Keratinocyte (primary cell): Measurements from ENCODE around the gene PRKAR1A. TPM values are rescaled to one million over a fixed set of nuclear protein-coding genes. Genes with fewer than 3 reads are reported as not detected.

ENCODE experiments used
- DNase-seq: peaks from one replicate; pipeline ENCODE4 v3.0.0-alpha.2; 2011; ENCODE audit warnings: low read depth, missing footprints, low spot score
- FAIRE-seq: peaks from 2 replicates; lab custom pipeline; 2011; peaks lifted over from hg19 to GRCh38; lab: Jason Lieb, UNC
- H2AFZ ChIP-seq: 2 replicates; pipeline ENCODE4 v1.6.0; 2012; ENCODE audit warnings: low read length, control low read depth, inconsistent platforms; ENCODE audit not compliant: control insufficient read depth
- H3K27ac ChIP-seq: 2 replicates; pipeline ENCODE4 v1.5.1; 2011; ENCODE audit warnings: low read length; ENCODE audit not compliant: control insufficient read depth, insufficient read depth
- H3K27me3 ChIP-seq: 3 replicates; pipeline ENCODE4 v1.6.0; 2011; ENCODE audit warnings: low read length; ENCODE audit not compliant: control insufficient read depth, insufficient read depth; ENCODE audit errors: extremely low read depth
- H3K36me3 ChIP-seq, 2 experiments: 2 replicates in 1 of 2; 3 replicates in 1 of 2; pipeline ENCODE4 v1.5.1; 2011; ENCODE audit warnings: low read length in 2 of 2, mild to moderate bottlenecking in 1 of 2; ENCODE audit not compliant: control insufficient read depth in 2 of 2, insufficient read depth in 2 of 2; ENCODE audit errors: extremely low read depth in 1 of 2
- H3K4me1 ChIP-seq: 3 replicates; pipeline ENCODE4 v1.5.1; 2011; ENCODE audit warnings: low read length; ENCODE audit not compliant: control insufficient read depth, insufficient read depth; ENCODE audit errors: extremely low read depth
- H3K4me2 ChIP-seq: 3 replicates; pipeline ENCODE4 v1.6.0; 2011; ENCODE audit warnings: low read depth, low read length; ENCODE audit not compliant: control insufficient read depth, insufficient read depth; ENCODE audit errors: extremely low read depth
- H3K4me3 ChIP-seq, 3 experiments: fragments of 200-600 bp in 1 of 3; sonication (generic) in 1 of 3; 2 replicates in 2 of 3; 3 replicates in 1 of 3; pipeline ENCODE4 v1.5.1; 2011 to 2016; ENCODE audit warnings: low read length in 3 of 3, mild to moderate bottlenecking in 3 of 3, control low read depth in 2 of 3, inconsistent platforms in 1 of 3, low read depth in 1 of 3, mixed read lengths in 1 of 3, mixed run types in 1 of 3, moderate library complexity in 1 of 3; ENCODE audit not compliant: control insufficient read depth in 2 of 3, insufficient read depth in 2 of 3; ENCODE audit errors: extremely low read depth in 1 of 3
- H3K79me2 ChIP-seq: 2 replicates; pipeline ENCODE4 v1.6.0; 2012; ENCODE audit warnings: low read length; ENCODE audit not compliant: control insufficient read depth, insufficient read depth
- H3K9ac ChIP-seq: 3 replicates; pipeline ENCODE4 v1.6.0; 2011; ENCODE audit warnings: low read length; ENCODE audit not compliant: control insufficient read depth, insufficient read depth; ENCODE audit errors: extremely low read depth
- H3K9me1 ChIP-seq: 3 replicates; pipeline ENCODE4 v1.6.0; 2011; ENCODE audit warnings: low read length; ENCODE audit not compliant: control insufficient read depth, insufficient read depth; ENCODE audit errors: extremely low read depth
- H3K9me3 ChIP-seq: 2 replicates; pipeline ENCODE4 v1.5.1; 2012; ENCODE audit warnings: low read depth, low read length; ENCODE audit not compliant: control insufficient read depth
- H4K20me1 ChIP-seq: 3 replicates; pipeline ENCODE4 v1.6.0; 2011; ENCODE audit warnings: low read length; ENCODE audit not compliant: control insufficient read depth, insufficient read depth; ENCODE audit errors: extremely low read depth
- CTCF ChIP-seq, 3 experiments: IDR thresholded peaks in 1 of 3; conservative IDR thresholded peaks in 1 of 3; optimal IDR thresholded peaks in 1 of 3; 2 replicates in 2 of 3; 3 replicates in 1 of 3; pipeline versions ENCODE3 to v1.5.1; 2011; ENCODE audit warnings: low read length in 3 of 3, mild to moderate bottlenecking in 3 of 3, moderate library complexity in 2 of 3, control low read depth in 1 of 3, inconsistent platforms in 1 of 3; ENCODE audit not compliant: insufficient read depth in 2 of 3; ENCODE audit errors: extremely low read depth in 1 of 3
- EZH2 ChIP-seq: IDR thresholded peaks from one replicate; pipeline ENCODE4 v1.6.1; 2012; ENCODE audit warnings: inconsistent platforms, mild to moderate bottlenecking, low read length, moderate library complexity
- dilution Hi-C: fragments of 300-500 bp; cut with MboI; formaldehyde crosslinking; loops from one replicate; pipeline ENCODE4 v1.7.0; 2020; ENCODE audit warnings: low sequenced_read_pairs; ENCODE audit not compliant: extremely low pct_ligation_motif_present
- polyA plus RNA-seq, 5 experiments: library from polyadenylated mRNA; depleted of rRNA in 3 of 5; stranded (reverse) in 3 of 5; stranded (forward) in 1 of 5; unstranded in 1 of 5; fragments of >200 nt; gene quantifications; 1 replicate in 1 of 5; 2 replicates in 3 of 5; 3 replicates in 1 of 5; pipeline versions ENCODE4 v1.2.1 to v1.2.3, GENCODE V29; 2011 to 2012; ENCODE audit warnings: missing spikeins in 2 of 5, low read depth in 1 of 5, low replicate concordance in 1 of 5

The PRKAR1A gene
- polyA plus RNA-seq, 1 donor (not counting 4 experiments of a cell fraction or from before 2014, with no cell fraction given), result 212 TPM

- TF ChIP-seq EZH2, result no peak
- TF ChIP-seq CTCF (optimal IDR thresholded peaks at IDR 0.05 in 1 of 3, IDR thresholded peaks at IDR 0.05 in 1 of 3, conservative IDR thresholded peaks at IDR 0.05 in 1 of 3; ENCODE audit: extremely low read depth in 1 of 3, insufficient read depth in 2 of 3, low read length in 3 of 3), result no peak
- peaks cover 5 to 17% of the 10 kb centered on the region in 2 experiments for H3K36me3 ChIP-seq
- no peaks in the 10 kb centered on the region for H3K27me3 ChIP-seq
- peak overlapping the region; percentile 73 for H2AFZ ChIP-seq
- H3K9ac ChIP-seq, result peak overlapping the region; percentile 95
- peaks cover 3% of the 10 kb centered on the region for H4K20me1 ChIP-seq
- peaks cover 27% of the 10 kb centered on the region for H3K4me1 ChIP-seq
- no peaks in the 10 kb centered on the region for H3K9me3 ChIP-seq
- dilution Hi-C loops, result no loop called here
- peak overlapping the region; percentile 92 to 99 (median 97) for H3K4me3 ChIP-seq
- FAIRE-seq (no peak), DNase-seq (no peak)
- H3K9me1 ChIP-seq, result no peaks in the 10 kb centered on the region
- peaks cover 55% of the 10 kb centered on the region for H3K79me2 ChIP-seq
- H3K27ac ChIP-seq, result peak overlapping the region; percentile 96
- peak overlapping the region; percentile 88 for H3K4me2 ChIP-seq
Measured at GRCh38 chr17:68512960-68513474, 787 bp downstream of the PRKAR1A start.

- H3K79me2 ChIP-seq, result peaks cover 65% of the 10 kb centered on the region
- FAIRE-seq, result no peak
- peak overlapping the region; percentile 92 to 99 (median 97) for H3K4me3 ChIP-seq
- H3K9ac ChIP-seq, result peak overlapping the region; percentile 95
- no peaks in the 10 kb centered on the region for H3K27me3 ChIP-seq
- H2AFZ ChIP-seq, result no peak overlapping the region
- peak overlapping the region; percentile 88 for H3K4me2 ChIP-seq
- no peaks in the 10 kb centered on the region for H3K9me1 ChIP-seq
- peaks cover 8 to 21% of the 10 kb centered on the region in 2 experiments for H3K36me3 ChIP-seq
- DNase-seq, result no peak
- H3K4me1 ChIP-seq, result peaks cover 27% of the 10 kb centered on the region
- peaks cover 3% of the 10 kb centered on the region for H4K20me1 ChIP-seq
- dilution Hi-C loops, result no loop called here
- no peaks in the 10 kb centered on the region for H3K9me3 ChIP-seq
- no peak for TF ChIP-seq EZH2
- no peak for TF ChIP-seq CTCF (optimal IDR thresholded peaks at IDR 0.05 in 1 of 3, IDR thresholded peaks at IDR 0.05 in 1 of 3, conservative IDR thresholded peaks at IDR 0.05 in 1 of 3; ENCODE audit: extremely low read depth in 1 of 3, insufficient read depth in 2 of 3, low read length in 3 of 3)
- H3K27ac ChIP-seq, result peak overlapping the region; percentile 96
Measured at GRCh38 chr17:68513932-68514331, 1.7 kb downstream of the PRKAR1A start.
